Amniotic epithelial cell (primary cell): ENCODE data around the gene SCG5.

Experiments
- DNase-seq: peaks from one replicate; pipeline ENCODE4 v3.0.0-alpha.2; 2010; ENCODE audit warnings: low read depth

SCG5 gene

DNA sequence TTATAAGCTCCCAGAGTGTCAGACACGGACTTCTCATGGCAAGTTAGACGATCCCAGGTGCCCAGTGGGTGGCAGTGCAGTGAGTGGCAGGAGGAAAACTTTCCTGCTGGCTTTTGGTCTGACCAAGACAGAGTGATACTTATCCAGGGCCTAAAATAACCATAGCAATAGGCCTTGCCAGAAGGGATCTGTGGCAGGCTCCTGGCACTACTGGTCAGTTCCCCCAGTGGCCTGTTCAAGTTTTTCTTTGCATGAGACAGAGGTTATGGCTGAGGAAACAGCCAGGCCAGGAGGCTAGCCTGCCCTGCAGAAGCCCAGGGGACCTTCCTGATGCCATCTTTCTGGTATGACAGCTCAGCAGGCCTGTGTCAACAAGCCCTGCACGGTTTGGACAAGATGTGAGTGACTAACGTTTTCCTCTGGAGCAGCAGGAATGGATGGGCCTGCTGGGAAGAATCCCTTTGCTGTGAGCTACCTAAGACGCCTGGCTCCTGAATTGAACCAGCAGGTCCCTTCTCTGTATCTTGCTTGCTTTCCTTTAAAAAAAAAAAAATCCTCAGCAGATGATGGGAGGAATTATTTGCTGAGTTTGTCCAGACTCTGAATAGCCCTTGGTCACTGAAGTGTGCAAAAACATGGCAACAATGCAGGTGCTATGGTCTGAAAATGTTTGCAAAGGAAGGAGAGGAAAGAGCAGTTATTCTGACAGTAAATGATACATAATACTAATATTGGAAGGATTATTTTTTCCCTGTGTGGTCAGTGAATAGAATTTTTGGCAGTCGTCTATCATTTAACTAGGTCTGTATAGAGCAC is 18.0 kb downstream of the SCG5 start:
- DNase-seq = no peak

GRCh38 chr15:32663671-32664070 is 22.2 kb downstream of the SCG5 start:
- no peak for DNase-seq

DNA sequence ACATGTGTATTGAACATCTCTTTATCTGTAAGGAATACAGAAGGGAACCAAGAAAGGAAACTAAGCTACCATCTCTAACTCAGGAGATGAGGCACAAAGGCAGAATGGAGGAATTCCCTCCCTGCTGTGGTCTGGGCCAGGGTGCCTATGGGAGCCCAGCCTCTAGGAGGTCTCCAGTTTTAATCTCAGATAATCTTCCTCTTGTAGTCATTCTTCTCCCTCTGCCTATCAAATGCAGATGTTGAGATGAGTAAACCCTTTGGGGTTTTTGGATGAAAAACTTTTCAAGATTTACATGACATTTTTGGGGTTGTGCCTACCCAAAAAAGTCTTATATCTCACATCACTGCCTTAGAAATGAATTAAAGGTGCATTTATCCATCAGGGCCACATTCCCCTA is 23.3 kb downstream of the SCG5 start:
- DNase-seq = no peak

- no peak for DNase-seq
Measured at GRCh38 chr15:32667321-32667720, 25.8 kb downstream of the SCG5 start.

GRCh38 chr15:32668942-32669341 is 27.4 kb downstream of the SCG5 start:
- no peak for DNase-seq

- no peak for DNase-seq
Measured at GRCh38 chr15:32669896-32670611, 28.5 kb downstream of the SCG5 start.

GRCh38 chr15:32670623-32671022 is 29.1 kb downstream of the SCG5 start:
- no peak for DNase-seq

- DNase-seq = no peak
Measured at GRCh38 chr15:32671339-32672325, 30.1 kb downstream of the SCG5 start.

GRCh38 chr15:32674681-32675080 is 33.2 kb downstream of the SCG5 start:
- DNase-seq = no peak

GRCh38 chr15:32675466-32675865 is 34.0 kb downstream of the SCG5 start:
- no peak for DNase-seq

- no peak for DNase-seq
Measured at GRCh38 chr15:32676169-32676568, 34.7 kb downstream of the SCG5 start.

- no peak for DNase-seq
Measured at GRCh38 chr15:32677238-32677750, 35.8 kb downstream of the SCG5 start.

DNA sequence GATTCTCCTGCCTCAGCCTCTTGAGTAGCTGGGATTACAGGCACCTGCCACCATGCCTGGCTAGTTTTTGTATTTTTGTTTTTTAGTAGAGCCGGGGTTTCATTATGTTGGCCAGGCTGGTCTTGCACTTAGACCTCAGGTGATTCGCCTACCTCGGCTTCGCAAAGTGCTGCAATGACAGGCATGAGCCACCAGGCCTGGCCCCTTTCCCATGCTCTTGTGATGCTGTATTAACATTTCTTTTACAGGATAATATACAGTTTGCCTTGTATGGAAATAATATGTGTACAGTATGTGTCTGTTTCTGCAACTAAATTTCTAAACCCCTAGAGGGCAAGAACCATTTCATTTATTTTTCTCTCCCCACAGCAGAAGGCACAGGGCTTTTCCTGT is 37.8 kb downstream of the SCG5 start:
- no peak for DNase-seq

GRCh38 chr15:32682569-32682968 is 41.1 kb downstream of the SCG5 start:
- peak; percentile 97 for DNase-seq

- no peak for DNase-seq
Measured at GRCh38 chr15:32682977-32683630, 41.6 kb downstream of the SCG5 start.

DNA sequence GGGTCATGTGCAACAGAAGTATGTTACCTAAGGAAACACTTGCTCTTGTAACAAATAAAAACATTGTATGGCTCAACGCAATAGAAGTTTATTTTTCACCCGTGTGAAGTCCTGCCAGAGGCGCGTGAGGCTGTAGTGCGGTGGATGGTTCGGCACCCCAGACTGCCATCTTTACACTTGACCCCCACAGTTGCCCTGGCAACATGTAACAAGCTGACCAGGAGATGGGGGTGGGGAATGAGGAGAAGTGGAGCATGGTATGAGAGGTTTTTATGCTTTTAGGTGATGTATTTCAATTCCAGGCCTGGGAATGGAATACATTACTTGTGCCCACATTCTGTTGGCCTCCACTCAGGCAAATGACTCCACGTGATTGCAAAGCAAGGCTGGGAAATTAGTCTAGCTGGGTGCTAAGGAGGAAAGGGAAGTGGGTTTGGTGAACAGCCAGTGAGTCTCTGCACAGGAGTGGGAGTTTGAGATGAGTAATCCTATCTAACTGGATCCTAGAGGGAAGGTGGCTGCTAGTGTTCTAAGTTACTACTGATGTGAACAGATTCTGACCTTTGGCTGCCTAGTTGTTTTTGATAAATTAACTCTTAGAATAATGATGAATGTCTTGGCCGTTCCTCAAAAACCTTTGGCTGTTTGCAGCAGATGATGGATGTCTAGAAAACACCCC is 42.5 kb downstream of the SCG5 start:
- DNase-seq = peak; percentile 97

GRCh38 chr15:32685576-32685975 is 44.1 kb downstream of the SCG5 start:
- peak; percentile 46 for DNase-seq

GRCh38 chr15:32687556-32687955 is 46.0 kb downstream of the SCG5 start:
- DNase-seq = peak; percentile 58

- DNase-seq = no peak
Measured at GRCh38 chr15:32688151-32688639, 46.7 kb downstream of the SCG5 start.

- no peak for DNase-seq
Measured at GRCh38 chr15:32690941-32691688, 49.6 kb downstream of the SCG5 start.
